NB4 (cell line): ENCODE measurements around the gene COBL.

Source experiments
- DNase-seq: peaks from one replicate; pipeline ENCODE4 v3.0.0; 2010; ENCODE audit warnings: low read depth
- H3K4me3 ChIP-seq: one replicate; pipeline ENCODE4 v1.5.1; 2011; ENCODE audit warnings: mild to moderate bottlenecking, low read depth, low read length, moderate library complexity
- MYC ChIP-seq: IDR thresholded peaks from 2 replicates; pipeline ENCODE4 v1.6.1; 2011; ENCODE audit warnings: low read depth, low read length
- POLR2A ChIP-seq: IDR thresholded peaks from 2 replicates; pipeline ENCODE4 v1.6.1; 2011; ENCODE audit warnings: mild to moderate bottlenecking; ENCODE audit not compliant: insufficient read length; ENCODE audit errors: extremely low read depth
- TF ChIP-seq, protein P1 (sequence below): IDR thresholded peaks from one replicate; pipeline ENCODE4 v1.5.1; 2012; ENCODE audit warnings: low read depth, low read length
- TF ChIP-seq, protein P2 (sequence below): IDR thresholded peaks from 2 replicates; pipeline ENCODE4 v1.6.1; 2011; ENCODE audit warnings: low read depth, low read length

Gene COBL

GRCh38 chr7:51314726-51315125 is 1.9 kb downstream of the COBL start:
- TF ChIP-seq, protein P1, sequence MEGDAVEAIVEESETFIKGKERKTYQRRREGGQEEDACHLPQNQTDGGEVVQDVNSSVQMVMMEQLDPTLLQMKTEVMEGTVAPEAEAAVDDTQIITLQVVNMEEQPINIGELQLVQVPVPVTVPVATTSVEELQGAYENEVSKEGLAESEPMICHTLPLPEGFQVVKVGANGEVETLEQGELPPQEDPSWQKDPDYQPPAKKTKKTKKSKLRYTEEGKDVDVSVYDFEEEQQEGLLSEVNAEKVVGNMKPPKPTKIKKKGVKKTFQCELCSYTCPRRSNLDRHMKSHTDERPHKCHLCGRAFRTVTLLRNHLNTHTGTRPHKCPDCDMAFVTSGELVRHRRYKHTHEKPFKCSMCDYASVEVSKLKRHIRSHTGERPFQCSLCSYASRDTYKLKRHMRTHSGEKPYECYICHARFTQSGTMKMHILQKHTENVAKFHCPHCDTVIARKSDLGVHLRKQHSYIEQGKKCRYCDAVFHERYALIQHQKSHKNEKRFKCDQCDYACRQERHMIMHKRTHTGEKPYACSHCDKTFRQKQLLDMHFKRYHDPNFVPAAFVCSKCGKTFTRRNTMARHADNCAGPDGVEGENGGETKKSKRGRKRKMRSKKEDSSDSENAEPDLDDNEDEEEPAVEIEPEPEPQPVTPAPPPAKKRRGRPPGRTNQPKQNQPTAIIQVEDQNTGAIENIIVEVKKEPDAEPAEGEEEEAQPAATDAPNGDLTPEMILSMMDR, result no peak
- TF ChIP-seq MYC (no peak), POLR2A (no peak)
- TF ChIP-seq, protein P2, sequence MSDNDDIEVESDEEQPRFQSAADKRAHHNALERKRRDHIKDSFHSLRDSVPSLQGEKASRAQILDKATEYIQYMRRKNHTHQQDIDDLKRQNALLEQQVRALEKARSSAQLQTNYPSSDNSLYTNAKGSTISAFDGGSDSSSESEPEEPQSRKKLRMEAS, result no peak
- no peak for DNase-seq
- H3K4me3 ChIP-seq, result no peak overlapping the region

DNA sequence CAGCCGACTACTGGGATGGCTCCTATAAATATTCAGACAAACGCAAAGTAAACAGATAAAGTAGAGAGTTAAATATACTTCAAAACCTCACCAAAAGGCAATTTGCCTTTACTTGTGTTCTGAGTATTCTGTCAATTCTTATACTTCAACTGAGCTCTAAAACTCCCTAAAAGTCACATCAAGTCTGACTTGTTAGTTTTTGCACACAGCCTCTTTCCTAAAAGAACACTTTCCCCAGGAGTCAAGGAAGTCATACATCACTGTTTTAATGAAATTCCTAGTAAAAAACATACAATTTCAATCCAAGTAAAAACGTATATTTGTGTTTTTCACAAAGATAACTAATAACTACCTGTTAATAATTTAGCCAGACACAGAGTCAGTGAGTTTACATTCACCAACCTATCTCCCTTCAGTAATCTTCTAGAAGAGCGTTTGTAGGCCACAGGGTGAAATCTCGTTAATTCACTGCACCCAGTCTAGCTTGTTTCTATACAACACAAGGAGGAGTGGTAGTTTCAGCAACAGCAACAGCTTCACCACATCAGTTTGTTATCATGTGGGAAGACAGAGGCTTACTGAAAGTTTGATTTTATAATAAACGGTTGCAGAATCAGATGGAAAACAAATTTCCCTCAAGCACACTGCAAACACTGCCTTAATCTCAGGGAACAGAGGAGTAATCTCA is 2.7 kb downstream of the COBL start:
- H3K4me3 ChIP-seq, result no peak overlapping the region
- no peak for DNase-seq
- no peak for TF ChIP-seq MYC
- TF ChIP-seq POLR2A, result no peak
- TF ChIP-seq, protein P2, result no peak
- TF ChIP-seq, protein P1, result no peak

DNA sequence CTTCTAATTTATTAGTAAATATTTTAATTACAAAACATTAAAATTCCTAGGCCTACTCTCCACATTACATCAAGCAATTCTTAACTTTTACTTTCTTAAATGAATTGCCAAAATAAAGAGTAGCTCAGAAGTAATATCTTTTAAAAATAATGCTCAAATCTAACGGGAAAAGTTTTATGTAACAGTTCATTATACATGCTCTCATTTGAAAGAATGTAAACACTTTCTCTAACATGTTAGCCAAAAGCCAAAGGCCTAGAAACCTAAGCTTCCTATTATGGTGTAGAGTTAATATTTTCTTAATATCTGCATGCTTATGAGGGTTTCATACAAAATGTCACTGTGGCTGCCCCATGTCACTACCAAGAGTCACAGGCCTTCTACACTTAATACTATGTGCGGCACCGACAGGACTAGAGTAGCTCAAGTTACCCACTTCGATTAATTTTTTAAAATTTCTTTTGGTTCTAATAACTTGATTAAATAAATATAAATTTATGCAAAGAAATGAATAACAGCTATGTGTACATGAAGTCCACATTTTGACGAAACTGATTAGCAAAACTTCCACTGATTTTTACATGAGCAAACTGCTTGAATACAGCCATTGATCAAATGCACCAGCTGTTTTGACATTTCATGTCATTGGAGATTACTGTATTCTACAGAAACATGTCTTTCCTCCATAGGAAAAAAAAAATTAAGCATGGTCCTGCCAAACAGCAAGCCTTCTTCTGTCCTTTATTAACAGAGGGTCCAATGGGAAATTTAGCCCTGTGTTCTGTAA is 3.5 kb downstream of the COBL start:
- TF ChIP-seq, protein P2, result no peak
- TF ChIP-seq, protein P1, result no peak
- TF ChIP-seq MYC (no peak), POLR2A (no peak)
- no peak overlapping the region for H3K4me3 ChIP-seq
- DNase-seq, result no peak

- no peak for TF ChIP-seq MYC
- TF ChIP-seq, protein P1, result no peak
- TF ChIP-seq, protein P2, result no peak
- TF ChIP-seq POLR2A, result no peak
- DNase-seq, result no peak
- no peak overlapping the region for H3K4me3 ChIP-seq
Observed at GRCh38 chr7:51311166-51311565, 5.4 kb downstream of the COBL start.

DNA sequence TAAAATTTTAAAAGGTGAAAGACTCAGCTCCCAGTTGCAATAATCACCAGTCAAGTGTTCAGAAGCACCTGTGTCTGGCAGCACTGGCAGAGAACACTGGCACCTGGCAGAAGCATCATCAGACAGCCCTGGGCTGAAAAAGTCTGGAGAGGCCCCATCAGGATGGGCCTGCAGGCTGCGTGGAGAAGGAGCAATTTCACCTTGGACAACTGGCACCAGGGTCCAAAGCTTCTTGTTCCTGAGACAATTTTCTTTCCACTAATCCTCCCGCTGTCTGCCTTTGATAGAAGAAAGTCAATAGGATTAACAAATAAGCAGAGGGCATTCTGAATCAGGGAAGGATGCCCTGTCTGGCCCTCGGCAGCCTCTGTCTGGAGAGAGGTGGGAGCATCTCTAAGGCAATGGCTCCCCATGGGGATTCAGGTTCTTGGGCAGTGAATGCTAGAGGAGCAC is 6.5 kb downstream of the COBL start:
- DNase-seq, result no peak
- TF ChIP-seq, protein P1, result no peak
- TF ChIP-seq MYC (no peak), POLR2A (no peak)
- TF ChIP-seq, protein P2, result no peak
- no peak overlapping the region for H3K4me3 ChIP-seq
